GM23338 (cell line): ENCODE results near the gene DOLPP1.
"Not testable (repeated sequence)": the region's sequence is repeated elsewhere in the genome, so short reads cannot be mapped to it uniquely, and the experiment has no call there.

Experiments used
- CREB1 ChIP-seq: fragments of 250-450 bp; sonication (Bioruptor Pico); IDR thresholded peaks from 2 replicates; pipeline ENCODE4 v1.5.0; 2020; ENCODE audit warnings: low read depth, mild to moderate bottlenecking, moderate library complexity
- CTCF ChIP-seq, 2 experiments: fragments of 200-600 bp in 1 of 2; sonication (generic) in 1 of 2; conservative IDR thresholded peaks; 2 replicates each; pipeline versions ENCODE4 v1.5.1 to v1.6.1; 2016 to 2017; ENCODE audit warnings: antibody characterized with exemption in 2 of 2, low read depth in 2 of 2, mild to moderate bottlenecking in 2 of 2, moderate library complexity in 1 of 2
- ETS1 ChIP-seq: IDR thresholded peaks from 2 replicates; pipeline ENCODE4 v1.6.1; 2016; ENCODE audit warnings: antibody characterized with exemption
- EZH2 ChIP-seq: fragments of 200-600 bp; sonication (generic); IDR thresholded peaks from one replicate; pipeline ENCODE4 v1.8.0; 2017; ENCODE audit warnings: antibody characterized with exemption, mild to moderate bottlenecking, low read depth; ENCODE audit not compliant: unreplicated experiment
- EZH2phosphoT487 ChIP-seq: fragments of 200-600 bp; sonication (generic); IDR thresholded peaks from one replicate; pipeline ENCODE4 v1.8.1; 2018; ENCODE audit warnings: antibody characterized with exemption; ENCODE audit not compliant: unreplicated experiment
- JUNB ChIP-seq: IDR thresholded peaks from one replicate; pipeline ENCODE4 v1.6.1; 2016; ENCODE audit warnings: antibody characterized with exemption; ENCODE audit not compliant: unreplicated experiment
- NANOG ChIP-seq: IDR thresholded peaks from 2 replicates; pipeline ENCODE4 v1.6.1; 2016; ENCODE audit warnings: antibody characterized with exemption, borderline replicate concordance
- POLR2AphosphoS5 ChIP-seq: IDR thresholded peaks from 2 replicates; pipeline ENCODE4 v1.6.1; 2016; ENCODE audit warnings: antibody characterized with exemption, low read depth
- REST ChIP-seq: IDR thresholded peaks from one replicate; pipeline ENCODE4 v1.6.1; 2018; ENCODE audit warnings: antibody characterized with exemption; ENCODE audit not compliant: unreplicated experiment
- STAT1 ChIP-seq: IDR thresholded peaks from one replicate; pipeline ENCODE4 v1.6.1; 2016; ENCODE audit warnings: antibody characterized with exemption; ENCODE audit not compliant: unreplicated experiment
- ZNF114 ChIP-seq: fragments of 250-450 bp; sonication (Bioruptor Pico); IDR thresholded peaks from 2 replicates; pipeline ENCODE4 v1.5.0; 2020; ENCODE audit warnings: mild to moderate bottlenecking, moderate library complexity
- ZNF331 ChIP-seq: fragments of 250-450 bp; sonication (Bioruptor Pico); IDR thresholded peaks from 2 replicates; pipeline ENCODE4 v1.5.0; 2020; ENCODE audit warnings: low read depth, mild to moderate bottlenecking, moderate library complexity
- ZNF462 ChIP-seq: fragments of 250-450 bp; sonication (Bioruptor Pico); IDR thresholded peaks from 2 replicates; pipeline ENCODE4 v1.5.0; 2020; ENCODE audit warnings: mild to moderate bottlenecking, moderate library complexity

GRCh38 chr9:129122976-129123375 lies 42.1 kb downstream of the DOLPP1 start:
- not testable (repeated sequence) for TF ChIP-seq EZH2phosphoT487; REST; CTCF (conservative IDR thresholded peaks at IDR 0.05; ENCODE audit: low read depth in 2 of 2); NANOG; ETS1; ZNF331 (CRISPR knock-in tag); JUNB; POLR2AphosphoS5; EZH2; CREB1 (CRISPR knock-in tag); ZNF462 (CRISPR knock-in tag); ZNF114 (CRISPR knock-in tag); STAT1
